ENCODE results near the gene ZNF473.

DNA sequence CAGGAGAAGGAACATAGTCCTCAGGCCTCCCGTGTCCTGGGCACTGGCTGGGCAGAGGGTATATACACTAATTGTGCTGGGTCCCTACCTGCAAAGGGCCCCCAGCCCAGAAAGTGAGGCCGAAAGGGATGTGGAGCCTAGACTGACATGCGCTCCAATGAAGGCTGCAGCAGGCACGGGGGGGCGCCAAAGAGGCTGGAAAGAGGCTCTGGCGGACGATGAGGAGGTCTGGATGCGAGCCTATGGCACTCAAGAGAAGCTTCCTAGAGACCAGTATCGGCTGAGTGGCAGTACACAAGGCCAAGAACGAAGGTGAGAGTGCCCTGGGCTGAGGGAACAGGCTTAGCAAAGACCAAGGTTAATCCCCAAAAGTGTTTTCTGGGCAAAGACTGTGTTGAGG lies 17.3 kb upstream of the ZNF473 start:
- TF ChIP-seq EZH2phosphoT487 (IDR thresholded peaks at IDR 0.05; ENCODE audit: insufficient read depth, low read depth) (no peak), EZH2 (IDR thresholded peaks at IDR 0.05; ENCODE audit: insufficient read depth, poor library complexity, severe bottlenecking) (no peak)
